Cardiac muscle cell (in vitro differentiated cells and primary cell): ENCODE measurements around the gene UBE2K. TPM values are rescaled to one million over a fixed set of nuclear protein-coding genes. Genes with fewer than 3 reads are reported as not detected.
"Not testable (repeated sequence)": the region's sequence is repeated elsewhere in the genome, so short reads cannot be mapped to it uniquely, and the experiment has no call there.

ENCODE experiments used
- DNase-seq, 2 donors: peaks; one replicate each; pipeline versions ENCODE4 v3.0.0 to v3.0.0-alpha.2; 2010 to 2017; ENCODE audit warnings: low read depth in 1 of 2, low spot score in 1 of 2
- H3K27ac ChIP-seq: fragments of 200-600 bp; sonication (generic); 2 replicates; pipeline ENCODE4 v1.5.1; 2016
- H3K27me3 ChIP-seq: fragments of 200-600 bp; sonication (generic); 2 replicates; pipeline ENCODE4 v1.6.0; 2016; ENCODE audit warnings: control low read depth
- H3K36me3 ChIP-seq: fragments of 200-600 bp; sonication (generic); 2 replicates; pipeline ENCODE4 v1.5.1; 2016; ENCODE audit warnings: control low read depth
- H3K4me1 ChIP-seq: fragments of 200-600 bp; sonication (generic); 2 replicates; pipeline ENCODE4 v1.8.1; 2017; ENCODE audit warnings: low read depth, mild to moderate bottlenecking, mixed run types
- H3K4me3 ChIP-seq: fragments of 200-600 bp; sonication (generic); 2 replicates; pipeline ENCODE4 v1.5.1; 2016; ENCODE audit warnings: mild to moderate bottlenecking
- H3K9me3 ChIP-seq: fragments of 200-600 bp; sonication (generic); 2 replicates; pipeline ENCODE4 v1.5.1; 2017; ENCODE audit warnings: low read depth, mild to moderate bottlenecking, control low read depth
- polyA plus RNA-seq: library from polyadenylated mRNA; unstranded; fragments of >200 nt; fragmentation: Nextera tagmentation; extraction: Ambion mirVana; gene quantifications from 2 replicates; pipeline ENCODE4 v1.2.1, GENCODE V29; 2016
- total RNA-seq: library from RNA; depleted of rRNA; stranded (reverse); fragments of >200 nt; gene quantifications from 2 replicates; pipeline ENCODE4 v1.2.3, GENCODE V29; 2016
- TF ChIP-seq, protein P1 (sequence below): IDR thresholded peaks from 2 replicates; pipeline ENCODE4 v1.5.1; 2012; ENCODE audit warnings: low read depth, mild to moderate bottlenecking, low read length

UBE2K gene
- total and polyA plus RNA-seq, 2 experiments from 2014 or later, result 52.0 to 52.5 TPM

DNA sequence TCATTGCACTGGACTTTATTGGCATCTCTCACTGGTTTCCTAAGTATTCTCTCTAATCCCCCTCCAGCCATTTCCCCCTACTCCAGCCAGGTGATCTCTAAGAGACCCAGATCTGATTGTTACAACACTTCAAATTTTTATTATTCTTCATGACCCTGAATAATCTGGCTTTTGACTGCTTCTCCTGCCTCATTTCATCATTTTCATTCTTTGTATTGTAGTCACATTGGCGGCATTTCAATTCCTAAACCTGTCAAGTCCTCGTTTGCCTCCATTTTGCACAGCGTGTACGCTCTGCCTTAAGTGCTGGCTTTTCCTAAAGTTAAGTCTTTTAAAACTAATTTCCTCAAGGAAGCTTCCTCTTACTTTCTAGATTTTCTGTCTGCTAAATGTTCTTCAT lies 31.6 kb downstream of the UBE2K start:
- peak in 1 of 2 donors; percentile 60 for DNase-seq
- H3K27me3 ChIP-seq, result no peaks in the 10 kb centered on the region
- TF ChIP-seq, protein P1, sequence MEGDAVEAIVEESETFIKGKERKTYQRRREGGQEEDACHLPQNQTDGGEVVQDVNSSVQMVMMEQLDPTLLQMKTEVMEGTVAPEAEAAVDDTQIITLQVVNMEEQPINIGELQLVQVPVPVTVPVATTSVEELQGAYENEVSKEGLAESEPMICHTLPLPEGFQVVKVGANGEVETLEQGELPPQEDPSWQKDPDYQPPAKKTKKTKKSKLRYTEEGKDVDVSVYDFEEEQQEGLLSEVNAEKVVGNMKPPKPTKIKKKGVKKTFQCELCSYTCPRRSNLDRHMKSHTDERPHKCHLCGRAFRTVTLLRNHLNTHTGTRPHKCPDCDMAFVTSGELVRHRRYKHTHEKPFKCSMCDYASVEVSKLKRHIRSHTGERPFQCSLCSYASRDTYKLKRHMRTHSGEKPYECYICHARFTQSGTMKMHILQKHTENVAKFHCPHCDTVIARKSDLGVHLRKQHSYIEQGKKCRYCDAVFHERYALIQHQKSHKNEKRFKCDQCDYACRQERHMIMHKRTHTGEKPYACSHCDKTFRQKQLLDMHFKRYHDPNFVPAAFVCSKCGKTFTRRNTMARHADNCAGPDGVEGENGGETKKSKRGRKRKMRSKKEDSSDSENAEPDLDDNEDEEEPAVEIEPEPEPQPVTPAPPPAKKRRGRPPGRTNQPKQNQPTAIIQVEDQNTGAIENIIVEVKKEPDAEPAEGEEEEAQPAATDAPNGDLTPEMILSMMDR, result no peak
- H3K4me3 ChIP-seq, result no peak overlapping the region
- H3K4me1 ChIP-seq, result peaks cover 6% of the 10 kb centered on the region
- peak overlapping the region; percentile 22 for H3K27ac ChIP-seq
- H3K36me3 ChIP-seq, result peaks cover 4% of the 10 kb centered on the region
- no peaks in the 10 kb centered on the region for H3K9me3 ChIP-seq

DNA sequence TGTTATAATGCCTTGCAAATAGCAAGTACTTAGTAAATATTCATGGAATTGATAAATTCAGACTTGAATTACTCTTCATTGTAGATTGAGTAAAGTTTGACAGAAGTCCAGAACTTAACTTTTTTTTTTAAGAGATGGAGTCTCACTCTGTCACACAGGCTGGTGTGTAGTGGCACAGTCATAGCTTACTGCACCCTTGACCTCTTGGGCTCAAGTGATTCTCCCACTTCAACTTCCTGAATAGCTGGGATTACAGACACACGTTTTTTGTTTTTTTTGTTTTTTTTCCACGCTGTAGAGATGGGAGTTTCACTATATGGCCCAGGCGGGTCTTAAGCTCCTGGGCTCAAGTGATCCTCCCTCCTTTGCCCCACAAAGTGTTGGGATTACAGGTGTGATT lies 32.1 kb downstream of the UBE2K start:
- peak overlapping the region; percentile 22 for H3K27ac ChIP-seq
- no peaks in the 10 kb centered on the region for H3K27me3 ChIP-seq
- peak; percentile 5 to 37 for DNase-seq
- peaks cover 6% of the 10 kb centered on the region for H3K4me1 ChIP-seq
- TF ChIP-seq, protein P1, result no peak
- no peak overlapping the region for H3K4me3 ChIP-seq
- H3K9me3 ChIP-seq, result no peaks in the 10 kb centered on the region
- peaks cover 4% of the 10 kb centered on the region for H3K36me3 ChIP-seq

DNA sequence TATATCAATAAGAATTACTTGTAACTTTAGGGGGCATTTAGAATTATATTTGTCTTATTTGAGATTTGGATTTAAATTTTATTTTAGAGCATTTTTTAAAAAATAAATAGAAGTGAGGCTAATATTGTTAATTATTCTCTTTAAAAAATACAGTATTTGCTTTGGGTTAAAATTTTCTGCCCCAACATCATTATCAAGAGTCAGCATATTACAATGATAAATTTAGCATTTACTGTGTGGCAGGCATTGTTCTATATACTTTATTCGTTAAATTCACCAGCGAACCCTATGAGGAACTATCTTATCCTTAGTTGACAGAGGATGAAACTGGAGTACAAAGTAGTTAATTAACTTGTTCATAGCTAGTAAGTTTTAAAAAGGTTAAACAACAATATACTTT lies 34.0 kb downstream of the UBE2K start:
- DNase-seq, result no peak
- Histone ChIP-seq H3K27ac (no peak overlapping the region), H3K9me3 (no peaks in the 10 kb centered on the region), H3K4me3 (no peak overlapping the region), H3K27me3 (no peaks in the 10 kb centered on the region), H3K36me3 (peaks cover 4% of the 10 kb centered on the region), H3K4me1 (peaks cover 13% of the 10 kb centered on the region)
- TF ChIP-seq, protein P1, result no peak

DNA sequence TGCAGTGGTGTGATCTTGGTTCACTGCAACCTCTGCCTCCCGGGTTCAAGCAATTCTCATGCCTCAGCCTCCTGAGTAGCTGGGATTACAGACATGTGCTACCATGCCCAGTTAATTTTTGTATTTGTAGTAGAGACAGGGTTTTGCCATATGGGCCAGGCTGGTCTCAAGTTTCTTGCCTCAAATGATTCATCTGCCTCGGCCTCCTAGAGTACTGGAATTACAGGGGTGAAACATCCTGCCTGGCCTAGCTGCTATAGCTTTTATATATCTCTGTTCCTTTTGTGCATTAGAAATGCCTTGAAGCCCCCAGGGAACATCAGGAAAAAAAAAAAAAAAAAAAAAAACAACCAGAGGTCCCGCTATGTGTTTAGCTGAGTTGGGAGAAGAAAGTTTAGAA lies 34.8 kb downstream of the UBE2K start:
- peak in 1 of 2 donors; percentile 78 for DNase-seq
- Histone ChIP-seq H3K27me3 (no peaks in the 10 kb centered on the region), H3K4me3 (no peak overlapping the region), H3K27ac (no peak overlapping the region), H3K36me3 (peaks cover 4% of the 10 kb centered on the region), H3K9me3 (no peaks in the 10 kb centered on the region), H3K4me1 (peaks cover 17% of the 10 kb centered on the region)
- TF ChIP-seq, protein P1, result no peak

DNA sequence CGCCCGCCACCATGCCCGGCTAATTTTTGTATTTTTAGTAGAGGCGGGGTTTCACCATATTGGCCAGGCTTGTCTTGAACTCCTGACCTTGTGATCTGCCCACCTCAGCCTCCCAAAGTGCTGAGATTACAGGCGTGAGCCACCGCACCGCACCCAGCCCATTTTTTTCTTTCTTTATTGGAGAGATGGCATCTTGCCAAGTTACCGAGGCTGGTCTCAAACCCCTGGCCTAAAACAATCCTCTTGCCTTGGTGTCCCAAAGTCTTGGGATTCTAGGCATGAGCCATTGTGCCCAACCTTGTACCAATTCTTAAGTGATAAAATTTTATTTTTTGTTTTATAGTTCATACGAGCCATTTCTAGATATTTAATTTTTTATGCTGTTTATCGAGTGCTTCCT lies 41.7 kb downstream of the UBE2K start:
- not testable (repeated sequence) for DNase-seq, H3K9me3 ChIP-seq, H3K27ac ChIP-seq, H3K36me3 ChIP-seq, H3K4me3 ChIP-seq, H3K27me3 ChIP-seq
- peaks cover 12% of the 10 kb centered on the region for H3K4me1 ChIP-seq

DNA sequence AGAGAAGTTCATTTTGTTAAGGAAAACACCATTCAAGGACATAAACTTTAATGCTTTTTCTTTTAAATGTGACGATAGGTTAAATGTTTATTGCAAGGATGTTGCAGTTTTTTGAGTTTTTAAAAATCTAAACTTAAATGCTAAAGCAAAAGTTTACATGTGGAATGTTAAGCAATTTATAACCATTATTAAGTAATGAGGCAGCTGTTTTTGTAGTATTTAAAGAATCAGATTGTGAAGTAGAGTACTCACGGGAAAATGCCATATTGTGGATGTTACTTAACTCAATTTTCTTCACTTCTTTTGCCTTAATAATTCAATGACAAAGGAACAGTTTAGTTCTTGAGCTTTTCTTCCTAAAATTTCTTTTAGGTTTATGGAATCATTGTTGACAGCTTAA lies 43.5 kb downstream of the UBE2K start:
- Histone ChIP-seq H3K36me3 (peaks cover 6% of the 10 kb centered on the region), H3K27me3 (no peaks in the 10 kb centered on the region), H3K4me3 (no peak overlapping the region), H3K4me1 (peaks cover 10% of the 10 kb centered on the region), H3K27ac (no peak overlapping the region), H3K9me3 (no peaks in the 10 kb centered on the region)
- peak in 1 of 2 donors; percentile 29 for DNase-seq
- TF ChIP-seq, protein P1, result no peak
